ENCODE results near the gene ST8SIA4. TPM values are rescaled to one million over a fixed set of nuclear protein-coding genes. Genes with fewer than 3 reads are reported as not detected.

Gene ST8SIA4
- total RNA-seq, 1 experiment from 2014 or later, result not detected

GRCh38 chr5:100890461-100891008 lies 12.5 kb downstream of the ST8SIA4 start:
- intact Hi-C loops (cut with micrococcal nuclease), result no loop called here
- Histone ChIP-seq H3K27ac (ENCODE audit: low read depth, low read length) (no peak overlapping the region), H3K4me3 (replicated peaks in 1 of 2; ENCODE audit: low read depth in 1 of 2, low read length in 2 of 2) (no peak overlapping the region), H4K20me1 (ENCODE audit: insufficient read depth) (no peaks in the 10 kb centered on the region), H3K27me3 (ENCODE audit: insufficient read depth, low read length) (no peaks in the 10 kb centered on the region), H3K79me2 (ENCODE audit: insufficient read depth, low read length) (no peaks in the 10 kb centered on the region), H3K9me2 (ENCODE audit: insufficient read depth) (no peaks in the 10 kb centered on the region), H3K9me3 (ENCODE audit: control insufficient read depth in 1 of 2, insufficient read depth in 1 of 2, low read depth in 1 of 2, low read length in 2 of 2) (no peaks in the 10 kb centered on the region), H2AFZ (ENCODE audit: low read depth, low read length, poor library complexity, severe bottlenecking) (no peak overlapping the region), H3K9ac (ENCODE audit: low read length) (no peak overlapping the region), H3K36me3 (ENCODE audit: control insufficient read depth in 1 of 2, insufficient read depth in 2 of 2, low read length in 2 of 2) (no peaks in the 10 kb centered on the region), H3K4me2 (ENCODE audit: low read length) (no peak overlapping the region), H3K4me1 (ENCODE audit: control insufficient read depth in 1 of 2, insufficient read depth in 2 of 2, low read length in 2 of 2) (no peaks in the 10 kb centered on the region)
- DNase-seq (ENCODE audit: low read depth, low spot score), result no peak
- POLR2A ChIA-PET, result no interaction called here
- ATAC-seq, result no peak
- CTCF ChIA-PET, result no interaction called here
- RAD21 ChIA-PET (ENCODE audit: low non-redundant PET in 1 of 2, low total read pairs in 2 of 2, uncharacterized antibody in 2 of 2, unreplicated experiment in 2 of 2), result no interaction called here
- no TSS peak for BruUV-seq (replicated peaks)
- TF ChIP-seq EZH2 (IDR thresholded peaks at IDR 0.05) (no peak), REST (IDR thresholded peaks at IDR 0.05; ENCODE audit: low read depth) (no peak), ZNF274 (IDR thresholded peaks at IDR 0.05; ENCODE audit: low read depth, low read length) (no peak), EGR1 (IDR thresholded peaks at IDR 0.05; ENCODE audit: low read depth) (no peak), SP1 (IDR thresholded peaks at IDR 0.05; ENCODE audit: low read depth) (no peak), CTCF (IDR thresholded peaks at IDR 0.05 in 2 of 3, conservative IDR thresholded peaks at IDR 0.05 in 1 of 3; ENCODE audit: borderline replicate concordance in 1 of 3, insufficient read depth in 1 of 3, low read depth in 2 of 3, low read length in 2 of 3) (no peak), ATF3 (IDR thresholded peaks at IDR 0.05) (no peak), MAX (IDR thresholded peaks at IDR 0.05) (no peak), POLR2A (IDR thresholded peaks at IDR 0.05; ENCODE audit: borderline replicate concordance, extremely low read depth, insufficient read depth, insufficient read length) (no peak), CEBPB (IDR thresholded peaks at IDR 0.05; ENCODE audit: low read depth) (no peak), FOSL1 (IDR thresholded peaks at IDR 0.05; ENCODE audit: low read depth) (no peak), EZH2phosphoT487 (IDR thresholded peaks at IDR 0.05; ENCODE audit: borderline replicate concordance) (no peak), SRF (IDR thresholded peaks at IDR 0.05; ENCODE audit: low read depth) (no peak)
